H1 (cell line): ENCODE data around the gene MUC4. TPM values are rescaled to one million over a fixed set of nuclear protein-coding genes. Genes with fewer than 3 reads are reported as not detected.
"Not testable (repeated sequence)": the region's sequence is repeated elsewhere in the genome, so short reads cannot be mapped to it uniquely, and the experiment has no call there.

ENCODE experiments used
- CTCF ChIA-PET: fragments of 300-600 bp; sonication (Branson Sonifier 250); formaldehyde crosslinking; loops from one replicate; lab custom pipeline; 2021; ENCODE audit not compliant: partially characterized antibody; lab: Charles Lee
- POLR2A ChIA-PET: fragments of 300-600 bp; sonication (Branson Sonifier 250); formaldehyde crosslinking; loops from one replicate; lab custom pipeline; 2021; ENCODE audit warnings: inconsistent platforms; ENCODE audit not compliant: partially characterized antibody; lab: Charles Lee
- DNase-seq, 2 experiments: peaks; one replicate each; pipeline versions ENCODE4 v3.0.0 to v3.0.0-alpha.2; 2010 to 2022; ENCODE audit warnings: low spot score in 2 of 2, low read depth in 1 of 2, mixed read lengths in 1 of 2
- FAIRE-seq: peaks from 2 replicates; lab custom pipeline; 2011; peaks lifted over from hg19 to GRCh38; lab: Jason Lieb, UNC
- H2AFZ ChIP-seq: 2 replicates; pipeline ENCODE4 v1.8.1; 2012; ENCODE audit warnings: low read length, inconsistent platforms
- H2AK5ac ChIP-seq: 2 replicates; pipeline ENCODE4 v1.6.1; 2013; ENCODE audit warnings: low read depth, low read length
- H2BK120ac ChIP-seq: replicated peaks from 2 replicates; pipeline ENCODE3; 2013; ENCODE audit warnings: low read depth, low read length, inconsistent platforms
- H2BK12ac ChIP-seq: 2 replicates; pipeline ENCODE4 v1.6.1; 2013; ENCODE audit warnings: low read depth, low read length
- H2BK15ac ChIP-seq: 2 replicates; pipeline ENCODE4 v1.6.1; 2013; ENCODE audit warnings: low read length
- H2BK20ac ChIP-seq: 2 replicates; pipeline ENCODE4 v1.6.1; 2013; ENCODE audit warnings: low read length
- H2BK5ac ChIP-seq: 2 replicates; pipeline ENCODE4 v1.6.1; 2013; ENCODE audit warnings: low read depth, low read length
- H3K14ac ChIP-seq: 2 replicates; pipeline ENCODE4 v1.6.1; 2013; ENCODE audit warnings: inconsistent platforms; ENCODE audit not compliant: insufficient read length
- H3K18ac ChIP-seq: 2 replicates; pipeline ENCODE4 v1.6.1; 2013; ENCODE audit warnings: low read length; ENCODE audit errors: extremely low read depth
- H3K23ac ChIP-seq: 2 replicates; pipeline ENCODE4 v1.6.1; 2013; ENCODE audit warnings: inconsistent platforms; ENCODE audit not compliant: insufficient read length
- H3K23me2 ChIP-seq: 2 replicates; pipeline ENCODE4 v1.6.1; 2013; ENCODE audit warnings: low read depth, low read length
- H3K27ac ChIP-seq: 2 replicates; pipeline ENCODE4 v1.6.1; 2011; ENCODE audit warnings: low read depth, low read length, inconsistent platforms
- H3K27me3 ChIP-seq, 4 experiments: replicated peaks in 1 of 4; 1 replicate in 1 of 4; 2 replicates in 3 of 4; pipeline versions ENCODE4 v1.6.1 to v1.8.1; 2011 to 2013; ENCODE audit warnings: low read length in 3 of 4, mild to moderate bottlenecking in 3 of 4, inconsistent platforms in 2 of 4, mixed read lengths in 2 of 4, moderate library complexity in 1 of 4; ENCODE audit not compliant: control insufficient read depth in 3 of 4, insufficient read depth in 3 of 4; ENCODE audit errors: extremely low read depth in 1 of 4
- H3K36me3 ChIP-seq, 4 experiments: 2 replicates each; pipeline versions ENCODE4 v1.6.1 to v1.8.1; 2011 to 2013; ENCODE audit warnings: mild to moderate bottlenecking in 4 of 4, low read length in 3 of 4, moderate library complexity in 2 of 4, control low read depth in 1 of 4, inconsistent platforms in 1 of 4; ENCODE audit not compliant: insufficient read depth in 4 of 4, control insufficient read depth in 2 of 4
- H3K4ac ChIP-seq: replicated peaks from 2 replicates; pipeline ENCODE3; 2013; ENCODE audit warnings: low read length, low read depth, mixed read lengths, inconsistent platforms; ENCODE audit not compliant: insufficient read length
- H3K4me1 ChIP-seq, 4 experiments: replicated peaks in 1 of 4; 1 replicate in 1 of 4; 2 replicates in 3 of 4; pipeline versions ENCODE4 v1.6.1 to v1.8.1; 2011 to 2013; ENCODE audit warnings: low read length in 3 of 4, inconsistent platforms in 2 of 4, mixed read lengths in 1 of 4; ENCODE audit not compliant: insufficient read depth in 4 of 4, control insufficient read depth in 3 of 4
- H3K4me2 ChIP-seq, 2 experiments: 2 replicates each; pipeline versions ENCODE4 v1.6.1 to v1.8.1; 2011 to 2013; ENCODE audit warnings: low read depth in 2 of 2, low read length in 2 of 2, control low read depth in 1 of 2, inconsistent platforms in 1 of 2, mild to moderate bottlenecking in 1 of 2; ENCODE audit not compliant: insufficient read depth in 1 of 2
- H3K4me3 ChIP-seq, 4 experiments: fragments of 200-600, 300-600 bp in 1 of 4; sonication (generic), shearing (Covaris generic), sonication (Bioruptor Twin) in 1 of 4; 2 replicates each; pipeline versions ENCODE4 v1.5.1 to v1.8.1; 2011 to 2016; ENCODE audit warnings: low read length in 4 of 4, low read depth in 3 of 4, control low read depth in 2 of 4, inconsistent platforms in 2 of 4, mild to moderate bottlenecking in 2 of 4, mixed read lengths in 1 of 4, moderate library complexity in 1 of 4; ENCODE audit not compliant: insufficient read depth in 2 of 4; ENCODE audit errors: extremely low read depth in 1 of 4
- H3K56ac ChIP-seq: replicated peaks from 2 replicates; pipeline ENCODE3; 2013; ENCODE audit warnings: low read depth, mild to moderate bottlenecking, mixed read lengths, low read length, inconsistent platforms; ENCODE audit not compliant: insufficient read length
- H3K79me1 ChIP-seq: 2 replicates; pipeline ENCODE4 v1.6.1; 2013; ENCODE audit warnings: low read depth, low read length, control low read depth
- H3K79me2 ChIP-seq, 2 experiments: 2 replicates each; pipeline versions ENCODE4 v1.6.1 to v1.8.1; 2012 to 2013; ENCODE audit warnings: low read length in 2 of 2, mild to moderate bottlenecking in 2 of 2, inconsistent platforms in 1 of 2; ENCODE audit not compliant: insufficient read depth in 2 of 2, control insufficient read depth in 1 of 2
- H3K9ac ChIP-seq, 4 experiments: replicated peaks in 1 of 4; 1 replicate in 1 of 4; 2 replicates in 3 of 4; pipeline versions ENCODE4 v1.6.1 to v1.8.1; 2011 to 2013; ENCODE audit warnings: low read depth in 3 of 4, low read length in 3 of 4, control low read depth in 2 of 4, mild to moderate bottlenecking in 2 of 4, moderate library complexity in 2 of 4, inconsistent platforms in 1 of 4; ENCODE audit errors: extremely low read depth in 1 of 4
- H3K9me3 ChIP-seq, 2 experiments: 2 replicates each; pipeline versions ENCODE4 v1.6.1 to v1.8.1; 2012 to 2013; ENCODE audit warnings: mild to moderate bottlenecking in 2 of 2, moderate library complexity in 2 of 2, control low read depth in 1 of 2, inconsistent platforms in 1 of 2, low read depth in 1 of 2, low read length in 1 of 2, mixed read lengths in 1 of 2; ENCODE audit not compliant: insufficient read depth in 2 of 2
- H4K20me1 ChIP-seq, 2 experiments: replicated peaks in 1 of 2; 2 replicates each; pipeline versions ENCODE3 to v1.8.1; 2011 to 2013; ENCODE audit warnings: inconsistent platforms in 2 of 2, low read length in 2 of 2, mild to moderate bottlenecking in 1 of 2; ENCODE audit not compliant: insufficient read depth in 2 of 2, control insufficient read depth in 1 of 2
- H4K5ac ChIP-seq: 2 replicates; pipeline ENCODE4 v1.6.1; 2013; ENCODE audit warnings: low read length, low read depth, mixed read lengths, inconsistent platforms; ENCODE audit not compliant: insufficient read length
- H4K8ac ChIP-seq: 2 replicates; pipeline ENCODE4 v1.8.0; 2013; ENCODE audit warnings: mild to moderate bottlenecking, moderate library complexity, low read length, inconsistent platforms; ENCODE audit not compliant: insufficient read depth; ENCODE audit errors: extremely low read depth
- H4K91ac ChIP-seq: replicated peaks from 2 replicates; pipeline ENCODE3; 2013; ENCODE audit warnings: low read length, mixed read lengths, inconsistent platforms; ENCODE audit not compliant: insufficient read length
- EP300 ChIP-seq, 2 experiments: IDR thresholded peaks; 1 replicate in 1 of 2; 2 replicates in 1 of 2; pipeline ENCODE4 v1.6.1; 2011 to 2012; ENCODE audit warnings: low read depth in 2 of 2, low read length in 2 of 2, mild to moderate bottlenecking in 2 of 2, borderline replicate concordance in 1 of 2, inconsistent platforms in 1 of 2, moderate library complexity in 1 of 2
- WGBS, 2 experiments: shearing (Covaris generic) in 1 of 2; methylation state at CpG; one replicate each; pipeline versions ENCODE4 v1.1.6 to v1.1.7; 2013 to 2015; ENCODE audit warnings: low lambda C conversion rate in 2 of 2, mixed read lengths in 2 of 2, inconsistent platforms in 1 of 2, low coverage in 1 of 2, missing lambda C conversion rate in 1 of 2; ENCODE audit not compliant: insufficient replicate concordance in 2 of 2, insufficient coverage in 1 of 2, insufficient read length in 1 of 2; ENCODE audit errors: extremely low coverage in 1 of 2, missing lambda C conversion rate in 1 of 2; 5-methylcytosine and 5-hydroxymethylcytosine counted together
- polyA plus RNA-seq, 7 experiments: library from polyadenylated mRNA; depleted of rRNA in 3 of 7; stranded (reverse) in 5 of 7; unstranded in 2 of 7; fragments of >200 nt in 5 of 7; fragments of 200-250 nt in 2 of 7; gene quantifications; 1 replicate in 5 of 7; 2 replicates in 1 of 7; 4 replicates in 1 of 7; pipeline versions ENCODE4 v1.2.1 to v1.2.3, GENCODE V29; 2011 to 2013; ENCODE audit warnings: missing spikeins in 2 of 7, mixed read lengths in 2 of 7
- total RNA-seq: library from RNA; stranded (reverse); fragmentation: NEBNext Ultra II Directional; extraction: Animal tissue kit (Norgen Biotek cat#: 25700); gene quantifications from 2 replicates; pipeline ENCODE4 v1.2.1, GENCODE V29; 2021

MUC4 gene
- total and polyA plus RNA-seq, 2 of the 8 experiments (the other 6 are each of a cell fraction or from before 2014, with no cell fraction given): 0.89 to 2.0 TPM

DNA sequence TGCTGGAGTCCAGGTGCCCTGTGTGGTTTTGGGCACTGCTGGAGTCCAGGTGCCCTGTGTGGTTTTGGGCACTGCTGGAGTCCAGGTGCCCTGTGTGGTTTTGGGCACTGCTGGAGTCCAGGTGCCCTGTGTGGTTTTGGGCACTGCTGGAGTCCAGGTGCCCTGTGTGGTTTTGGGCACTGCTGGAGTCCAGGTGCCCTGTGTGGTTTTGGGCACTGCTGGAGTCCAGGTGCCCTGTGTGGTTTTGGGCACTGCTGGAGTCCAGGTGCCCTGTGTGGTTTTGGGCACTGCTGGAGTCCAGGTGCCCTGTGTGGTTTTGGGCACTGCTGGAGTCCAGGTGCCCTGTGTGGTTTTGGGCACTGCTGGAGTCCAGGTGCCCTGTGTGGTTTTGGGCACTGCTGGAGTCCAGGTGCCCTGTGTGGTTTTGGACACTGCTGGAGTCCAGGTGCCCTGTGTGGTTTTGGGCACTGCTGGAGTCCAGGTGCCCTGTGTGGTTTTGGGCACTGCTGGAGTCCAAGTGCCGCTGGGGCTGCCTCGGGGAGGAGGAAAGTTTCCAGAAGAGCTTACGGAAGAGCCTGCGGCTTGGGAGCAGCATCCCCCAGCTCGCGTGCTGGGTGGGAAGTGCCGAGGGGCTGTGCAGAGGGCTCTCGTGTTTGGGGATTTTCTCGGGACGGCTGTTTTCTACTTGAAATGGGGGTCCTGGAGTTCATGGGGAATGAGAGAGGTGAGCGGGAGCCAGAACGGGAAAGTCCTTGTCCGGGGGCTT lies 12.9 kb upstream of the MUC4 start:
- not testable (repeated sequence) for H3K79me1 ChIP-seq, H3K18ac ChIP-seq, H2BK120ac ChIP-seq, H4K5ac ChIP-seq, H3K4me2 ChIP-seq, H2AK5ac ChIP-seq, H2BK15ac ChIP-seq, H3K9me3 ChIP-seq, H4K91ac ChIP-seq, H3K14ac ChIP-seq, H3K23me2 ChIP-seq, FAIRE-seq, H3K4me3 ChIP-seq, H3K23ac ChIP-seq, H3K36me3 ChIP-seq, H2AFZ ChIP-seq, H3K27me3 ChIP-seq, DNase-seq, H3K79me2 ChIP-seq, H3K9ac ChIP-seq, H2BK20ac ChIP-seq, H3K4ac ChIP-seq, H3K27ac ChIP-seq, H4K20me1 ChIP-seq, H3K56ac ChIP-seq, H2BK5ac ChIP-seq, H2BK12ac ChIP-seq, H3K4me1 ChIP-seq, H4K8ac ChIP-seq
- TF ChIP-seq EP300 (IDR thresholded peaks at IDR 0.05; ENCODE audit: borderline replicate concordance in 1 of 2, low read depth in 2 of 2, low read length in 2 of 2): peak in 1 of 2 experiments; percentile 47; a peak in 1 of 3 replicates
- ChIA-PET CTCF (interaction anchor here (0.6 to 1.4 kb wide), 7 partner anchors 13 to 105 kb away, joined by 3 to 6 read pairs (median 3); partner anchors contain the start of gene MUC4), POLR2A (interaction anchor here (0.7 to 2.2 kb wide), 3 partner anchors 10 to 26 kb away, joined by 3 to 7 read pairs (median 6); no protein-coding TSS in a partner anchor)
- WGBS, 2 experiments: 83% methylated on average over 10 of the region's 13 CpGs; no CpG with 5 or more reads in 1 of the 2 experiments
